Dedifferentiated amniotic fluid mesenchymal stem cell (primary cell): ENCODE data around the gene OR10C1.

Experiments
- DNase-seq: peaks from one replicate; pipeline ENCODE4 v3.0.0-alpha.2; 2016; ENCODE audit errors: extremely low spot score

The OR10C1 gene

DNA sequence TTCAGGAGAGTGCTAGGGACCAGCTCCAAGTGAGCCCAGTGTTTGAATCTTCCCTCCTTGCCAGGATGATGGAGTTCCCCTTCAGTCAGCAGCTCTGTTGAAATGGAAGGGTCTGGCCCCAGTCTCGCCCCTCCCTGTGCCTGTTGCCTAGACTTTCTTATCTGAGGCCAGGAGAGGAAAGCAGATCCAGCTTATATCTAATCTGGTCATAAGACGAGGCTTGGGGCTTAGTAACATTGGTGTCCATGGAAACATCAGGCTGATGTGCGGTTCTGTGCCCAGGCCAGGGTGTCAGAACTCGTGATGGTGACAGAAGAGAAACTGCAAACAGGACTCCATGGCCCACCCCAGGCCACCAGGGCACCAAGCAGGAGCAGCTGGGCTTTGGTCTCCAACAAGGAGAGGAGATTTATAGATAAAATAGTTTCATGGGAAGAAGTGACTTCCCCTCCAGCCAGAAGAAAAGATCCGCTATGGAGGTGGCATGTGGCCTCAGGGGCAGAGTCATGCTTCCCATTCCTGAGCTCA is 38.9 kb downstream of the OR10C1 start:
- no peak for DNase-seq

DNA sequence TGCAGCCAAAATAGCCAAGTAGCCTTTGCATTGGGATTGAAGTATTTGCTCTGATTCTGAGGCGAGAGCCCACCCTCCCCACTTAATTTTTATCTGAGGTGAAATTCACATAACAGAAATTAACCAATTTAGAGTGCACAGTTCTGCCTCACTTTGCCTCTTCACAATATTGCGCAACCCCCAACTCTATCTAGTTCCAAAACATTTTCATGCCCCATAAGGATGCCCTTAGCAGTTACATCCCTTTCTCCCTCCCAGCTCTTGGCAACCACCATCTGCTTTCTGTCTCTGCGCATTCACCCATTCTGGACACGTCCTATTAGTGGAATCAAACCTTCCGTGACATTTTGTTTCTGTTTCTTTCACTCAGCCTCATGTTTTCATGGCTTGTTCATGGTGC is 39.6 kb downstream of the OR10C1 start:
- DNase-seq = no peak

DNA sequence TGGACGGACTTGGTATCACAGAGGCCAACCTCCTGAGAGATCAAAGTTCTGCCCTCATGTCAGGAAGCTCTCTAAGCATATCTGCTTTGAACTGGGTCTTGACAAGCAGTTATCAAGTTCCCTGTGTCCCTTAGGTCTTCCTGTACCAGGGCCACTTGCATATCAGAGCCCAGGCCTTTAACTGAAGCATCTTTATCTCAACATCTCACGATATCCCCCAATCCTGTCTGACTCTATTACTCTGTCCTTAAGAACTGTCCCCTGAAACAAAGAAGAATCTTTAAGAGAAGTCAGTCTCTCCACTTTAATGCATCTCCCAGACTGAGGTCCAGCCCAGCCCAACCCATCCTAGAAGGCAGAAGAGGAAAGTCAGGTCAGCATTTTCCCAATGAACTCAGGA is 40.5 kb downstream of the OR10C1 start:
- DNase-seq = no peak

DNA sequence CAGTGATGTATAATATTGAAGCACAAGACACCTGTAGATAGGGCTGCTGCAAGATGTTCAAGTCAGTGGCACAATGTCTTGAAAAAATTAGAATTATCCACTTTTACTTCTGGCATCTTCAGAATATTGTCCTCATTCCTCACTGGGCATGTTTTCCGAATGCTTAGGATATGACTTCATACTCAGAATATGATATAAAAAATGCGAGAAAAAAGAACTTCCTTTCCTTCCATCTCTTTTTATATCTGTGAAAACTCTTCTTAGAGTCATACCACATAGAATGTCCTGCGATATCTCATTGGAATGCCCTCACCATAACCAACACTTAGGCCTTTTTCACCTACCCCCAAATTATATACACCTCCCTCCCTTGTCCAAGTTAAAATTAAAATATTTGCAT is 44.1 kb downstream of the OR10C1 start:
- peak; percentile 42 for DNase-seq

DNA sequence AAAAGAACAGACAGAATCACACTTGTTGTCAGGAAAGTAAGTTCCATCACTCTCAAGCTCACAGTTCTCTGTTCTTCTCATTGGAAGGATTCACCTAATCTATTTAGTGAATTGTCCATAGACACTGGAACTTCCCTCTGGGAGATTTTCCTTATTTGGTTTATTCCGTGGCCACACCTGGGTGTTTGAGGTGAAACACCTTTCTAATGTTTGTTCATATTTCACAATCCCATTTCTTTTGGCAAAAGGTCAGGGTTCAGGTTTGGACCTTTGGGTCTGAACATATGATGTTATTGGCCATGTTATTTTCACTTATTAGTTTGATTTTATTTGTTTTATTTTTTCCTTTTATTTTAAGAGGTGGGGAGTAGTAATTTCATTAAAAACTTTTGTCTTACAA is 44.6 kb downstream of the OR10C1 start:
- no peak for DNase-seq

DNA sequence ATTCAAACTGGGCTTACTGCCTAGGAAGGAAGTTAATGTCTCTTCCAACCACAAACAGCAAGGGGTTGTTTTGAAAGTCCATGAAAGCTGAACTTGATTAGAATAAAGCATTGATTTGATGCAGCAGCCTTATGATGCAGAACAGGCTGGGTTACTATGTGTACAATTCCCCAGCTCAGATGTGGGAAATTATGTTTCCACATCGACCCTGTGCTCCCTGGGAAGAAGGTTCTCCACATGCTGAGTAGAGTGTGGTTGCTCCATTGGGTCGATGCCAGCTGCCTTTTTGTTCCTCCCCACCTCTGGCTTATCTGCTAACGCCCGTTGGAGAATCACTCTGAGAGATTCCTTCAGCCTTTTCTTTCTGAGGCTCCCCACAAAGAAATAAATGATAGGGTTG is 47.5 kb downstream of the OR10C1 start:
- no peak for DNase-seq

DNA sequence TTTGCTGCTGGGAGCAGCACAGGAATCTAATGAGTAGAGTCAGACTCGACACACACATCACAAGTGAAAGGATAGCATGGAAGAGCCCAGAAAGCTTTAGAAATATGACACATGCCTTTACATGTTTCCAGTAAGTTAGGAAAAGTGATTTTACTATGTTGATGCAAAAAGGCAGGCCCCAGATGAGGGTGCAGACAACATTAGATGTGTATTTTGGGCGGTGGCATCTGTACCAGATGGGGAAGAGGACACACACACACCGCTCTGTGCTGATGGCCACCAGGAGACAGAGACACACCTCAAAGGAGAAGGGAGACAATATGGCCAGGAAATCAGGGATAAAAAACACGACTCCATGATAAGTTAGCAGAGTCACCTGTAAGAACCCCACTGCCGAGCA is 48.0 kb downstream of the OR10C1 start:
- no peak for DNase-seq

DNA sequence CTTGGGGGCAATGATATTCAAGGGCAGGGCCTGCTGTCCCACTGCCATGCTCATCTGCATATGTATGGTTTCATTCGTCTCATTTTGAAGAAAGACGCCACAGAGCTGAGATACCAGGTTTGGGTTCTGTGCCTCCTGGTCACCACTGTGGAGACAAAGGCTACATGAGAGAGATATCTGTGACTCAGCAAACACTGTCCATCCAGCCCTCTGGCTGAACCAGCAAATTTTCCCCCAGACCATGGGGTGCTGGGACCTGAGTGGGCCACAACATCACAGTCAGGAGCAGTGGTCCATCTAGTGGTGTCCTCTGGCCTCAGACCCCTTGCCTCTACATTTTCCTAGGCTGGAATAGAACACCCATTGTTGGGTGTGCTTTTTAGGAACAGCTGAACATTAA is 48.6 kb downstream of the OR10C1 start, which contains the start of gene MAS1L:
Gene MAS1L (minus strand): TSS at position 297 of the 400 bp plus-strand sequence. CDS start 54 bp downstream, at position 243.
- DNase-seq = no peak

DNA sequence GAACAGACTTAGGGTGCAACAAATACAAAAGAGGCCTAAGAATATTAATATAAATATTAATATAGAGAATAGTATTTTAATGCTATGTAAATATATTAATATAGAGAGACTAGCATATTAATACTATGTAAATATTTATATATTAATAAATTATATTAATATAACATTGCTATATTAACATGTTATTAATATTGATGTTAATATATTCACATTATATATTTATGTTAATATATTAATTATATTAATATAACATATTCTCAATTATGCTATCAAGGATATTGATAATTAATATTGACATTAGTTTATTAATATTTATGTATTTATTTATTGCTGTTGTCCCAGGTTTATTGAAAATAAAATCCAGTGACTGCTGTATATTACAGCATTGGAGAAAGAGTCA is 49.8 kb downstream of the OR10C1 start:
- DNase-seq = no peak

DNA sequence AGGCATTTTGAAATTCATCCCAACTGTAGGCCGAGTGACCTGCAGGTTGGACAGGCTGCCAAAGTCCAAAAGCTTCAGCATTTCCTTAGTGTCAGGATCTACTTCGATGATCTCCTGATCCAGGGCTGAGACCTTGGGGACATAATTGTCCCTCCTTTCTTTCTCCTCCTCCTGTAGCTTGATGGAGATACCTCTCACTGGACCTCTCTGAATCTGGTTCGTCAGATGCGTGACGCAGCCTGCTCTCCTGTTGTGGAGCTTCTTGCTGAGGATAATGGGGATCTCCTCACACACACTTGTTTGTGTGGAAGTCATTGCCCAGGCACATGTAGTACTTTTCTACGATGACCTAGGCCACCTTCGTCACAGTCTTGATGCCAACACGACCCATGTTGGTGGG is 50.2 kb downstream of the OR10C1 start:
- no peak for DNase-seq

DNA sequence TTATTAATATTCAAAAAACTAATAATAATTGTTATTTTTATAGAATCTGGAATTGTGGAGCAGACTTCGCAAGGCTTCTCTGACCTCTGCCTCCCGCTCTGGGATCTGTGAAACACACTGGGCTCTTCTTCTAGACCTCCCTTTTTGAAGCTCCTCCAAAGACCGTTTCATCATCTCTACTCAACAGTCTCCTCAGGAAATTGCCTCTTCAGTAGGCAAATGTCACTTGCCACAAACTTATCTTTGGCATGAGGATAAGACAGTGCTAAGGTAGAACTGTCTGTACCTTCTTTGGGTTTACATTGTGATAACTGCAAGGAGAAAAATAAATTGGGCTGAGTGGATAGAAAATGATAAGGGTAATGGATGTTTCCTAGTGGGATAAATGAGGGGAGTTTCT is 50.9 kb downstream of the OR10C1 start:
- no peak for DNase-seq

DNA sequence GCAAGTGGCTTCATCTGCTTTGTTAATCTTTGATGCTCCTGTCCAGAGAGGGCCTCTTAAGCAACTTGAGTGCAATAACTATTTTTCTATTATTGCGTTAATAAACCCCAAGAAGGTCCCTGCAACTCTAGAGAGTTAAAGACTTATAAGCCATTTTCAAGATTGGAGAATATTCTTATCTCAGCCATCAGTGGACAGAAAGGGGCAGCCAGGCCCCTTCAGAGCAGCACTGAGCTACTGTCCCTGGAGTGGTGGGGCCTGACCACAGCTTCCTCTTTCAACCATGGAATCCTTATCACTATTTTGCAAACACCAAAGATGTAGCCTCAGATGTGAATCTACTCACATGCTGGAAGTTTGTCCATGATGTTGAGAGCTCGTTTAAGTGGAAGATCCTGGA is 51.4 kb downstream of the OR10C1 start:
- DNase-seq = no peak
